ENCODE data around the gene RTP1.

RTP1 gene

GRCh38 chr3:187242900-187243299 lies 45.6 kb downstream of the RTP1 start:
- no peak overlapping the region for H3K9ac ChIP-seq (ENCODE audit: low read depth, low read length)
- no peaks in the 10 kb centered on the region for H3K4me1 ChIP-seq (ENCODE audit: insufficient read depth, low read length)
- no peaks in the 10 kb centered on the region for H3K36me3 ChIP-seq (ENCODE audit: insufficient read depth, low read length)
- H3K27ac ChIP-seq (ENCODE audit: low read depth, low read length): no peak overlapping the region
- no peaks in the 10 kb centered on the region for H3K27me3 ChIP-seq (ENCODE audit: insufficient read depth, low read length)
- WGBS: 100% methylated on average over 4 of the region's 4 CpGs
- H3K4me3 ChIP-seq (ENCODE audit: low read length): no peak overlapping the region
- no peaks in the 10 kb centered on the region for H3K9me3 ChIP-seq (ENCODE audit: insufficient read depth, low read depth, low read length)

- no peak overlapping the region for H3K9ac ChIP-seq (ENCODE audit: low read depth, low read length)
- WGBS: 73% methylated on average over 2 of the region's 2 CpGs
- no peaks in the 10 kb centered on the region for H3K36me3 ChIP-seq (ENCODE audit: insufficient read depth, low read length)
- no peak overlapping the region for H3K4me3 ChIP-seq (ENCODE audit: low read length)
- no peaks in the 10 kb centered on the region for H3K27me3 ChIP-seq (ENCODE audit: insufficient read depth, low read length)
- no peaks in the 10 kb centered on the region for H3K4me1 ChIP-seq (ENCODE audit: insufficient read depth, low read length)
- no peaks in the 10 kb centered on the region for H3K9me3 ChIP-seq (ENCODE audit: insufficient read depth, low read depth, low read length)
- no peak overlapping the region for H3K27ac ChIP-seq (ENCODE audit: low read depth, low read length)
These were observed 46.7 kb downstream of the RTP1 start for GRCh38 chr3:187243933-187244524.

GRCh38 chr3:187247398-187247797 lies 50.1 kb downstream of the RTP1 start:
- H3K27me3 ChIP-seq (ENCODE audit: insufficient read depth, low read length): no peaks in the 10 kb centered on the region
- WGBS: 84% methylated on average over 3 of the region's 3 CpGs
- no peak overlapping the region for H3K4me3 ChIP-seq (ENCODE audit: low read length)
- H3K36me3 ChIP-seq (ENCODE audit: insufficient read depth, low read length): no peaks in the 10 kb centered on the region
- H3K9ac ChIP-seq (ENCODE audit: low read depth, low read length): no peak overlapping the region
- H3K9me3 ChIP-seq (ENCODE audit: insufficient read depth, low read depth, low read length): no peaks in the 10 kb centered on the region
- H3K27ac ChIP-seq (ENCODE audit: low read depth, low read length): no peak overlapping the region
- peaks cover 13% of the 10 kb centered on the region; the same call in 1 of the 2 replicates for H3K4me1 ChIP-seq (ENCODE audit: insufficient read depth, low read length)
